GM21390 (cell line): ENCODE data around the gene ETS2.
"Not testable (repeated sequence)": the region's sequence is repeated elsewhere in the genome, so short reads cannot be mapped to it uniquely, and the experiment has no call there.

Experiments
- ATAC-seq: cut with Tn5 transposase; IDR thresholded peaks from one replicate; pipeline ENCODE4 v1.9.1; 2021; ENCODE audit not compliant: unreplicated experiment

Gene ETS2

DNA sequence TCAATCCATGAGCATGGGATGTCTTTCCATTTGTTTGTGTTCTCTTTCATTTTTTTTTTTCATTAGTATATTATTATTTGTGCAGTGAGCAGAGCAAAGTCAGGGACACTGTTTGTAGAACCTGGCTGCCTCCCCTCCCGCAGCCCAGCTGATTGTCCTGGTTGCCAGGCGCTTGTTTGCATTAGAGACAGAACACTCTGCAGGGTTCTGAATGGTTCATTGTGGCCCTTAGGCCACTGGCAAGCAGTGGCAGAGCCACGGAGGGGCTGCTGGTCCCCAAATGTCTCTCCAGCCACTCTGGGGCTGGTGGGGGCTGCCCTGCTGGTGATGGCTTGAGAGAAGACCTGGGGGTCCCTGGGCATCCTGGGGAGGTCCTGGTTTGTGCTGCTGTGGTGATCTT lies 29.0 kb downstream of the ETS2 start:
- no peak for ATAC-seq

DNA sequence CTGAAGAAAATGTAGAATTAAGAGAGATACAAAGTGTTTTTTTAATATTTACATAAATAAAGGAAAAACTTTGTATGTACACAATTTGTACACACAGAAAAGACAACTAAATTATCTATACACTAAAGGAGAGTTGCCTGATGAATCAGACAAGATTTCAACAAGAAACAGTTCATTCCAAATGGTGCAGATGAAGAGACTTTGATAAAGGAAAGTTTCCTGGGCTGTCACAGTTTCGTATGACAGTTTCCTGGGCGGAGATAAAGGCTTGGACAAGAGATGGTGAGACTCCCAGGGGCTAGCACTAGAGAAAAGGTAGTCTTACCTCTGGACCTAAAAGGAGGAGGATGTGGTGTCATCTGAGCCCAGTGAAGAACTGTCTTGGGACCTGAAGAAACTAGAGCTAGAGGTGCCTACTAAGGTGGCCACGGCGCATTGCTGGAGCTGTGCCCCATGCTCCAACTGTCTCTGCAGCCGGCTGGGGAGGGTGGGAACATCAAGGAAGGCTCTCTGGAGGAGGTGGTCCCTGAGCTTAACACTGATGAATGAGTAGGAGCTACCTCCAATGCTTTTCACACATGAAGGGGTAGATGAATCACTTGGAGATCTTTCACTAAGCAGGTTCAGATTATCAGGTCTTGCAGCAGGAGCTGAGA lies 32.2 kb downstream of the ETS2 start:
- ATAC-seq: no peak

DNA sequence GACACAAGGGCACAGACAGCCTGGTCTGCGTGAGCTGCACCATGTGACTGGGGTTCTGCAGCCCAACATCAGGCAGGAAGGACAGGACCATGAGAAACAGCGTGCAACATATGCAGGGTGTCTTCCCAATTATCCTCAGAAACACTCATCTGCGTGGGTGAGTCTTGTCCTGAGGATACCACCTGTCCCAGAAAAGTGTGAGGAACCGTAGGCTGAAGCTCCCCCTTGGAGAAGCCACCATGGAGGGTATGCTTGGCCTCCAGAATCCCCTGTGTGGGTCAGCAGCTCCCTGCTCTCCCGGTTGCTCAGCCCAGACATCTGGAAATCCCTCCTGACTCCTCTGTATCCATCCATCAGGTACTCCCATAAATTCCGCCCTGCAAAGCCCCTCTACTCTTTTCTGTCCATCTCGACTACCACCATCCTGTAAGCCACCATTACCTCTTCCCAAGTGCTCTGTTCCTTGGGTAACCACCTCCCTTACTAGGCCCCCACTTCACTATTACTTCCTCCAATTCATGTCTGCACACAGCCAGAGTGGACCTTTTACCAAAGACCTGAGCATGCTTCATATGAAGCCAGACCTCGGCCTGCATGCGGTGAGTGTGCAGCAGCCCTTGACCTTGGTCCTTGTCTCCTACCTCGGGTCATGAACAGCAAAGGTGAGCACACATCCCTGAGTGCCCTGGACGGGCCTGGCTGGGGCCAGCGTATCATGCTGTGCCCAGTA lies 33.0 kb downstream of the ETS2 start:
- ATAC-seq: no peak

DNA sequence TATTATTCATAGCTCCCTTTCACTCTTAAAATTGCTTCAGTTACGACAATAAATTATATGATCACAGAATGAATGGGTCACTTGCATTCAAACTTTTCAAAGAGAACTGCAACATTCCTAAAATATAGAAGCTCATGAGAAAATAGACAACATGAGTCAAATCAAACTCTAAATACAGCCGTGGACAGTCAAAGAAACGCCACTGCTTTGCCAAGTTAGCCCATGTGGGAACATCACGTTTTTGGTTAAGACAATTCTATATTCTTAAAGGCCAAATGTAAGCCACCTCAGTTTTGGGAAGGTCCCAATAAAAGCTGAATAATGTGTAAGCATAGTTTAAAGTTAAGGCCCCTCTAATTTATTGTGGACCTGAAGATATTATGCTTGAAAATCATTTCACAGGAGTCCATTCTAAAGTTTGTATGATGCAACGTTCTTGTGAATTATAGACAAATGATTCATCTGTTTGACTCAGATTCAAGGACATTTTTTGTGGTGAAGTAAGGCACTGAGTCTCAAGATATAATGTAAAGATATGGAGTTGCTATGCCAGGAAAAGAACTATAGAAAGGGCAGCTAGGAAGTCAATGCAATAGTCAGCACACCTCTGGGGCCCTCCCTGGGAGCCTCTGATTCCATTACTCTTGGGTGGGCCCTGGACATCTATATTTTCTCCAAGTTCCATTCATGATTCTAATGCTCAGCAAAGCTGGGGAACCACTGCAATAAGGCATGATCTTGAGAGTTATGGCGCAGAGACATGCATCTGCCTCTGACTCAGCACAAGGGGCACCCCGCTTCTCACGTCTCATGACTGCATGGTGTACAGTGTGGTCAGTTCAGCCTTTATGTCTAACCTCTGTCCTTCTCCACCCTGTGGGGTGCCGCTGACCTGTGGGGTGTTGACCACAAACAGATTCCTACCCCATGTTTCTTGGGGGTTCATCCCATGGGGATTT lies 33.9 kb downstream of the ETS2 start:
- ATAC-seq: no peak

DNA sequence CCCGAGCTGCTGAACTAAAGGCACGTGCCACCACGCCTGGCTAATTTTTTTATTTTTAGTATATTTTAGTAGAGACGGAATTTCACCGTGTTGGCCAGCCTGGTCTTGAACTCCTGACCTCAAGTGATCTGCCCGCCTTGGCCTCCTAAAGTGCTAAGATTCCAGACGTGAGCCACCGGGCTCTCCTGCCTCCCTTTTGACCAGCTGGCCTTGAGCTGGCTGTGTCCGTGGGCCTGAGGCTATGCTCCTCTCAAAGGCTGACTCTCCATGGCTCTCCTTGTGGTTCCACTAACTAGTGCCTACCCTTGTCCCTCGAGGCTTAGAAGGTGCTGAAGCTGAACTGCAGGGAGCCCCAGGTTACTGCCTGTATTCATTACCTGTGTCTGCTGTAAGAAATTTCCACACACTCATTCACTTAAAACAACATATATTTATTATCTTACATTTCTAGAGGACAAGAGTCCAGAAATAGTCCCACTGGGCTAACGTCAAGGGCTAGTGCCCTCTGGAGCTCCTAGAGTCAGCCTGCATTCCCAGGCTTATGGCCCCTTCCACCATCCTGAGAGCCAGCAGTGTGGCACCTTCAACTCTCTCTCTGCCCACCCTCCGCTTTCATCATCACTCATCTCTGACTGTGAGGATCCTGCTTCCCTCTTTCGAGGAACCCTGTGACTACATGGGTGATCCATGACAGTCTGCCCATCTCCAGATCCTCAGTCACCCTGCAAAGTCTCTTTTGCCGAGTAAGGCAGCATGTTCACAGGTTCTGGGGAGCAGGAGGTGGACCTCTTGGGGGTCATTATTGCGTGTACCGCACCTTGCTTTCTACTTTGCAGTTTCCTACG lies 34.9 kb downstream of the ETS2 start:
- no peak for ATAC-seq

DNA sequence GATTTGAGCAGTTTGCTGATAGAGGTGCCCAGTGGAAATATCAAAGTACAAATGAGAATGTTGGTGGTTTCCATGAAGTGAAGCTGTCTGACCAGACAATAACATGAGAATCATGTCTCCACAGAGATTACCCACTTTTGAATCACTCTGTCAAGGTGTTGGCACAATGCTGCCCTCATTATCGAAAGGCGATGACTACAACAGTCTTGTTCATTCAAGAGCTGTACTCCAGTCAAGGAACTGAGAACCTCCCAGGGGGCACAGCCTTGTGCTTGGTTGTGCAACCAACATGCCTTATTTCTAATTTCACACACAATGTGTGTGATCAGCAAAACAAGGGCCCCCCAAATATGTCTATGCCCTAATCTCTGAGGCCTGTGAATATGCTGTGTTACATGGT lies 35.7 kb downstream of the ETS2 start:
- ATAC-seq: no peak

DNA sequence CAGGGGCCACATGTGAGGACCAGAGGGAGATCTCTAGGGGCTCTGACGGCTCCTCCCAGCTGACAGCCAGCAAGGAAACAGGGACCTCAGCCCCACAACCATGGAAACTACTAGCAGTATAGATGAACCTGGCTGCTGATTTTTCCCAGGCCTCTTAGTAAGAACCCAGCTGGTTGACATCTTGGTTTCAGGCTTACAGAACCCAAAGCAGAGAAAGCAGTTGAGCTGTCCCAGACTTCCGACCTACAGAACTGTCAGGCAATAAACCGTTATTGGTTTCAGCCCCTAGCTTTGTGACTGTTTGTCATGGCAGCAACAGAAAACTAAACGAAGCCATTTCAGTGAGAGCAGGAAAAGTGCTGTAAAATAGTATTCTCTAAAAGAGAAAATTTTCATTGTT lies 36.4 kb downstream of the ETS2 start:
- no peak for ATAC-seq

DNA sequence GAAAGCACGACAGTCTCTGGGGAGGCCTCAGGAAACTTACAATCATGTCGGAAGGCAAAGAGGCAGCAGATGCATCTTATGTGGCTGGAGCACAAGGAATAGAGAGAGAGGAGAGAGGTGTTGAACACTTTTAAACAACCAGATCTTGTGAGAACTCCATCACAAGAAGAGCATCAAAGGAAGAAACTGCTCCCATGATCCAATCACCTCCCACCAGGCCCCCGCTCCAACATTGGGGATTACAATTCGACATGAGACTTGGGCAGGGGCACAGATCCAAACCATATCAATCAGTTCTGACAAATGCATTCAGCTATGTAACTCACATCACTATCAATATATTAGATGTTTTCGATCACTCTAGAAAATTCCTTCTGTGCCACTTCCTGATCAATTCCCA lies 37.6 kb downstream of the ETS2 start:
- ATAC-seq: no peak

DNA sequence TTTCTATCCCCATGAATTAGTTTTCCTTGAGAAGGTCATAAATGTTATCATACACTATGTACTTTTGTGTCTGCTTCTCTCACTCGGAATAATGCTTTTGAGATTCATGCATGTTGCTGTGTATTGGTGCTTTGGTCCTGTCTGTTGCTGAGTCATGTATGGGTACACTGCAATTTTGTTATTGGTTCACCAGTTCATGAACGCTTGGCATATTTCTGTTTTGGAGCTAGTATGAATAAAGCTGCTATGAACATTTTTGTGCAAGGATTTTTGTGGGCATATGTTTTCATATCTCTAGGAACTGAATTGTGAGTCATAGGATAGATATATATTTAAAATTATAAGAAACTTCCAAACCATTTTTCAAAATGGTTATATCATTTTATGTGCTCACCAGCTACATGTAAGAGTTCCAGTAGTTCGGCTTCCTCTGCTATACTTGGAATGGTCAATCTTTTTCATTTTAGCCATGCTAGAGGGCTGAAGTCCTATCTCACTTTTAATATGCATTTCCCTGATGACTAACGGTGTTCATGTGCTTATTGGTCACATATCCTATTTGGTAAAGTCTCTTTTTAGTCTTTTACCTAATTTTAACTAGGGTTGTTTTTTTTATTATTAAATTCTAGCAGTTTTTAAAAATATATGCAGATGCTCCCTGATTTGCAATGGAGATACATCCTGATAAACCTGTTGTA lies 38.2 kb downstream of the ETS2 start:
- ATAC-seq: no peak

DNA sequence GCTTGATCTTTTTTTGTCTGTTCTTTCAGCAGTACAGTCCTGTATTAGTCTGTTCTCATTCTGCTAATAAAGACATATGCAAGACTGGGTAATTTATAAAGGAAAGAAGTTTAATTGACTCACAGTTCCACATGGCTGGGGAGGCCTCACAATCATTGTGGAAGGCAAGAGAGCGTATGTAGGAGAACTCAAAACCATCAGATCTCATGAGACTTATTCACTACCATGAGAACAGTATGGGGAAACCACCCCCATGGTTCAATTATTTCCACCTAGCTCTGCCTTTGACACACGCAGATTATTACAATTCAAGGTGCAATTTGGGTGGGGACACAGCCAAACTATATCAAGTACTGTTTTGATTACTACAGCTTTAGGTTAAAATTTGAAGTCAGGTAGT lies 39.6 kb downstream of the ETS2 start:
- ATAC-seq: not testable (repeated sequence)

DNA sequence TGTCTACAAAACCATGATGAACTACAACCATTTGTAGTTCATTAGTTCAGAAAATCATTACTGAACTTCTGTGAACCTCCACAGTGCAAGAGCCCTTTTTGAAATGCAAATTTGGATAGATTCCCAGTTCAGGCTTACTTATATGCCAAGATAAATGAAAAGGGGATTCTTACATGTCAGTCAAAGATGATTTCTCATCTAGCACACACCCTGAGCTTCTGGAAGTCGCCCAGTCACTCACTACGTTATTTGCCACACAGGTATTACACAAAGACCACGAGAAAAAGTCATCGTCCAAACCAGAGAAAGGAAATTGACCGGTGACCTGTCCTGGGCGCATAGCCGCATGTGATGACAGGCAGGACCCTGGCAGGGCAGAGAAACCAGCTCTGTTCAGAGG lies 41.8 kb downstream of the ETS2 start:
- ATAC-seq: no peak

DNA sequence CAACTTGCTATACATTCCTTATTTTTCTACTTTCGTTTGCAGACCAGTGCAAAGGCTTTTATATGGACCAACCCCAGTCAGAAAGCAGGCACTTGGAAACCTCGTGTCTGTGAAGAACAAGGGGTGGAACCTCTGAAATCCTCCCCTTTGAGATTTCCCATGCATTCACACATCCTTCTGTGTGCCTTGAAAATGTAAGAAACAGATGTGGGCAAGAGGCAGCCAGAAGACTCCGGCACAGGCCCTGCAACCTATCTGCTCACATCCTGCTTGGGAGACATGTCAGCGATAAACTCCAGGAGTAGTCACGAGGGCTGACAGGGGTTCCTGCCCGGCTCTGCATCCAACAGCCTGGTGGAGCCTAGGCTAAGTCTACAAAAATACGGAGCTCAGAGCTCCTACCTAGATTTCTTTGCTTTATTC lies 42.5 kb downstream of the ETS2 start:
- no peak for ATAC-seq

DNA sequence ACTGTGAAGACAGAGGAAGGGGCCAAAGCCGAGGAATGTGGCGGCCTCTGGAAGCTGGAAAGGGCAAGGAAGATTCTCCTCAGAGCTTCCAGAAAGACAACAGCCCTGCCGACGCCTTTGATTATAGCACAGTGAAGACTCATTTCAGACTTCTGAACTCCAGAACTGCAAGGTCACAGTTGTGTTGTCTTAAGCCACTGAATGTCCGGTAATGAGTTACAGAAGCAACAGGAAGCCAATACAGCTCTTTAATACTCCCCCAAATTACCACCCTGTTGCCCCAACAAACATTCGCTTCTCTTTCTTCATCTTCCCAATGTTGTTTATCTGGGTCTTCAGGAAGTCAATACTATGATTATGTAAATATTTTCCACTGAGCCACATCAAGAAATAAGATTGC lies 44.0 kb downstream of the ETS2 start:
- no peak for ATAC-seq

DNA sequence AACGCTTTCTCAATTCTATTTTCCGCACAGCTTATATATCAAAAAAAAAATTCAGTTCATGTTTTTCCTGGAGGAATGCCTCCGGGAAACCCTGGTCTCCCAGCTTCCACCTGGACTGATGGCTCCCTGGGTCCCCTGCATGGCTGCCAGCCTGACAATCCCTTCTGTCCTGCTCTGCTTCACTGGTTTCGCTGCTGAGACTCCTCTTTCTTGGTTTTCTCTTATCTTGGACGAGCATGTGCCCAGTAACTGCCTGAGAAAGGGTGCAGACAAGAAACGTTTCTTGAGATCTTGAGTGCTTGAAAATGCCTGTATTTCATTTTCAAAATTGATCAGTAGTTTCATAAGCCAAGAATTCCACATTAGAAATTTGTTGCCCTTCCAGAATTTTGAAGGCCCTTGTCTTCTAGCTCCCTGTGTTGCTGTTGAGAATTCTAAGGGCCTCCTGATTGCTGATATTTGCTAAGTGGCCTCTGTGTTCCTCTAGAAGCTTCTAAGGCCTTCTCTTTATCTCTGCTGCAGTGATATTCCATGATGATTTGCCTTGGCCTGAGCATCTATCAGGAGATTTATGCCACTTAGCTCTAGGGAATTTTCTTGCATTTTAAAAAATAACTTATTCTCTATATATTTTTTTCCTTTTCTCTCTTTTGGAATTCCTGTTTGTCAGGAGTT lies 44.7 kb downstream of the ETS2 start:
- ATAC-seq: no peak

DNA sequence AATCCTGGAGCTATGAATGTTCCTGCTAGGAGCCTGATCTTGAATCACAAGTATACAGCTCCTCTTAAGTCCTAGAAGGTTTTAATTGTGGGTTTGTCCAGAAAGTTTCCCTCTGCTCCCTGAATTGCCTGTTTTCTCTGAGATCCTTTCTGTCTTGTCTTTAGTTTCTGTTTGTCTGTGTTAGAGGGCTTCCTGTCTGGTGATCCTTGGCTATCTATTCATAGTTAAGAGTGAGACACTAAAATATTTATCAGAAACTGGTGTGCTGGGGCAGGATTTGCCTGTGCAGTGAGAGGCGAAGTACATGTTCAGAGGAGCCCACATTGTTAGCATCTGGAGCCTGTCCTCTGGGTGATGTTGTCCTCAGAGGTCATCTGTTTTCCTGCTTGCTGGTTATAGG lies 45.4 kb downstream of the ETS2 start:
- ATAC-seq: no peak

DNA sequence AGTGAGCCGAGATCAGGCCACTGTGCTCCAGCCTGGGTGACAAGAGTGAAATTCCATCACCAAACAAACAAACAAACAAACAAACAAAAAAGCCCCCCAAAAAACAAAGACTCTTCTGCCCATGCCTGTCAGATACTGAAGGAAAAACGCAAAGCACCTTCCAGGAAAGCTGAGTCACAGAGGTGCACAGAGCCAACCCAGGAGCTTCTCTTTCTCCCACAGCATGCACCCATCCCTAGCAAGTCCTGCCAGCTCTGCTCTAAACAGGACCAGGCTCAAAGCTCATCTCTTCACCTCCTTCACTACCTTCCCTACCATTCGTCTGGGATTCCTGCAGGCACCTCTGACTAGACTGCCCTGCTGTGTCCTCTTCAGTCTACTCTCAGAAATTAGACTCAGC lies 46.5 kb downstream of the ETS2 start:
- no peak for ATAC-seq

DNA sequence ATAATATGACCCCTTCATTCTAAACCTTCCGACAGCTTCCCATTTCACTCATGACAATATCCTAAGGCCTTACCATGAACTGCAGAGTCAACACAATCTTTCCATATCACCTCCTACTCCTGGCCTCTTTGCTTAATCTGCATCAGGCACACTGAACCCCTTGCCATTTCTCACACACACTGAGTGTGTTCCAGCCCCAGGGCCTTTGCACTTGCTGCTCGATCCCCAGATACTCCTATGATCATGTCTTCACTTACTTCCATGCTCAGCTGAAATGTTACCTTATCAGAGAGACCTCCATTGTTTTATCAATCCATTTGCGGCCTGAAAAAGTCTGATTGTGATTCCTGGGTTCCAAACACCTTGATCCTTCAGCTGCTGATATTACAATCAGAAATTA lies 47.0 kb downstream of the ETS2 start:
- no peak for ATAC-seq

DNA sequence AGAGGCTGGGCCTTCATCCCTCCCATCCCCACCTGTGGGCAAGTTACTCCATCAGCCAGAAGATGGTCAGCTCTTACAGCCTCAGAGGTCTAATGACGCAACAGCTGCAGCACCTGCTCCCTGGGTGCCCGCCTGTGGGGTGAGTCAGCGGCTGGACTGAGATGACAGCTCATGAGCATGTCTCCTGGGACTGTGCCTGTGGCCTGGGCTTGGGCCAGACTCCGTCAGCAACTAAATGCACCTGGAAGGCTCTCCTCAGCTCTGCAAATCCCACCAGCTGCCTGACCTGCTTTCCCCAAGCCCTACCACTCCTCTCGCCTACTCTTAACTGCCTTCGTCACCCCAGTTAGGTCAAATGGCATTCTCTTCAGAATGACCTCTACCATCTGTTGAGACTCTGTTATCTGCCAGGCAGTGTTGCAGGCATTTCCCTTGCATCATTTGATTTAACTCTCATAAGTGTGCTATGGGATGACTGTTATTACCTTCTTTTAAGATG lies 47.7 kb downstream of the ETS2 start:
- peak; percentile 54 for ATAC-seq

DNA sequence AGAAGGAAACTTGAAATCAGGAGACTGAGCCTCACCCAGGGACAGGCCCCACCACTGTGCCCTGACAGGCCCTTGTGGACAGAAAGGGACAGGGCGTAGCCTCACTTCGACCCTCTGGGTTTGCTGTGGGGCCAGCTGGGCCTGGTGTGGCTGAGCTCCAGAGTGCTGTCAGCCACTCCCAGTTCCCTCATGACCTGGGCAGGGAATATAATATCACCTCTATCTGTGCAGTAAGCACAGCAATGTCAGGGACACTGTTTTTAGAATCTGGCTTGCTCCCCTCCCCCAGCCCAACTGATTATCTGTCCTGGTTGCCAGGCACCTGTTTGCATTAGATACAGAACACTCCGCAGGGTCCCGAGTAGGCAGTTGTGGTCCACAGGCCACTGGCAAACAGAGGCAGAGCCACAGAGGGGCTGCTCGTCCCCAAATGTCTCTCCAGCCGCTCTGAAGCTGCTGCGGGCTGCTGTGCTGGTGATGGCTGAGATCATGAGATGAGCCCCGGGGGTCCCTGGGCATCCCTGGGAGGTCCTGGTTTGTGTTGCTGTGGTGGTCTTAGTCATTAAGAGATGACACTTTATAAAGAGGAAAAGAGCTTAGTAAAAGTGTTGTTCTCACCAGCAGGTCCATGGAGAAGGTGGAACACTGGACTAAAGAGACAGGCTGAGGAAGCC lies 51.6 kb downstream of the ETS2 start:
- ATAC-seq: no peak
